SK-N-SH treated with all-trans-retinoic acid at 6 μM for 48 hours (cell line): ENCODE measurements around the gene MYD88.

Experiments
- ATAC-seq: fragments of 200-7000 bp; cut with Tn5 transposase; 3 replicates; pipeline ENCODE4 v1.9.1; 2020; ENCODE audit warnings: mild to moderate bottlenecking, moderate library complexity
- ARNTL ChIP-seq: fragments of 450-650 bp; formaldehyde crosslinking; IDR thresholded peaks from 2 replicates; pipeline ENCODE4 v1.5.0; 2020; ENCODE audit warnings: low read depth, mild to moderate bottlenecking, moderate library complexity, borderline replicate concordance
- BACH2 ChIP-seq: fragments of 250-450 bp; sonication (Bioruptor Pico); IDR thresholded peaks from 2 replicates; pipeline ENCODE4 v1.9.0; 2021; ENCODE audit warnings: mild to moderate bottlenecking, borderline replicate concordance
- CSDC2 ChIP-seq: fragments of 250-450 bp; sonication (Bioruptor Pico); IDR thresholded peaks from 2 replicates; pipeline ENCODE4 v1.5.0; 2020; ENCODE audit warnings: mild to moderate bottlenecking, moderate library complexity
- ESRRG ChIP-seq: fragments of 250-450 bp; sonication (Bioruptor Pico); IDR thresholded peaks from 2 replicates; pipeline ENCODE4 v1.6.1; 2021; ENCODE audit warnings: mild to moderate bottlenecking
- GLIS3 ChIP-seq: fragments of 250-450 bp; sonication (Bioruptor Pico); IDR thresholded peaks from 2 replicates; pipeline ENCODE4 v1.5.0; 2020; ENCODE audit warnings: mild to moderate bottlenecking, moderate library complexity
- ISL1 ChIP-seq: fragments of 250-450 bp; sonication (Bioruptor Pico); IDR thresholded peaks from 2 replicates; pipeline ENCODE4 v2.1.2; 2022; ENCODE audit warnings: mild to moderate bottlenecking, moderate library complexity
- OSR1 ChIP-seq: fragments of 250-450 bp; sonication (Bioruptor Pico); IDR thresholded peaks from 2 replicates; pipeline ENCODE4 v1.8.0; 2022; ENCODE audit warnings: moderate library complexity, mild to moderate bottlenecking, inconsistent platforms
- PPARA ChIP-seq: fragments of 250-450 bp; sonication (Bioruptor Pico); IDR thresholded peaks from 2 replicates; pipeline ENCODE4 v1.5.0; 2020; ENCODE audit warnings: mild to moderate bottlenecking, borderline replicate concordance
- RARB ChIP-seq: fragments of 250-450 bp; sonication (Bioruptor Pico); IDR thresholded peaks from 2 replicates; pipeline ENCODE4 v1.8.0; 2021; ENCODE audit warnings: mild to moderate bottlenecking, moderate library complexity
- SNAI2 ChIP-seq: fragments of 250-450 bp; sonication (Bioruptor Pico); IDR thresholded peaks from 2 replicates; pipeline ENCODE4 v1.5.0; 2020; ENCODE audit warnings: mild to moderate bottlenecking, moderate library complexity
- TCF4 ChIP-seq: fragments of 250-450 bp; sonication (Bioruptor Pico); IDR thresholded peaks from 2 replicates; pipeline ENCODE4 v1.8.0; 2021; ENCODE audit warnings: mild to moderate bottlenecking, moderate library complexity, borderline replicate concordance
- TOX ChIP-seq: fragments of 250-450 bp; sonication (Bioruptor Pico); IDR thresholded peaks from 2 replicates; pipeline ENCODE4 v1.8.0; 2021; ENCODE audit warnings: mild to moderate bottlenecking, moderate library complexity, borderline replicate concordance
- ZC3H10 ChIP-seq: fragments of 250-450 bp; sonication (Bioruptor Pico); IDR thresholded peaks from 2 replicates; pipeline ENCODE4 v1.5.1; 2021; ENCODE audit warnings: mild to moderate bottlenecking, moderate library complexity
- ZFP3 ChIP-seq: fragments of 250-450 bp; sonication (Bioruptor Pico); IDR thresholded peaks from 2 replicates; pipeline ENCODE4 v1.5.0; 2020; ENCODE audit warnings: mild to moderate bottlenecking, moderate library complexity
- ZFP30 ChIP-seq: fragments of 450-650 bp; formaldehyde crosslinking; IDR thresholded peaks from 2 replicates; pipeline ENCODE4 v1.5.0; 2022; ENCODE audit warnings: mild to moderate bottlenecking, moderate library complexity
- ZNF565 ChIP-seq: fragments of 450-650 bp; formaldehyde crosslinking; conservative IDR thresholded peaks from 2 replicates; pipeline ENCODE4 v1.5.0; 2020; ENCODE audit warnings: low read depth, mild to moderate bottlenecking, moderate library complexity
- ZNF70 ChIP-seq: fragments of 450-650 bp; formaldehyde crosslinking; IDR thresholded peaks from 2 replicates; pipeline ENCODE4 v1.5.0; 2020; ENCODE audit warnings: mild to moderate bottlenecking, moderate library complexity
- ZNF8 ChIP-seq: fragments of 450-650 bp; formaldehyde crosslinking; IDR thresholded peaks from 2 replicates; pipeline ENCODE4 v1.5.0; 2020; ENCODE audit warnings: mild to moderate bottlenecking, moderate library complexity
- TF ChIP-seq, protein P1 (sequence below): fragments of 250-450 bp; sonication (Bioruptor Pico); IDR thresholded peaks from 2 replicates; pipeline ENCODE4 v1.5.1; 2020; ENCODE audit warnings: low read depth, mild to moderate bottlenecking, moderate library complexity
- TF ChIP-seq, protein P2 (sequence below): fragments of 250-450 bp; sonication (Bioruptor Pico); IDR thresholded peaks from 2 replicates; pipeline ENCODE4 v1.8.0; 2020; ENCODE audit warnings: mild to moderate bottlenecking, moderate library complexity, borderline replicate concordance
- TF ChIP-seq, protein P3 (sequence below): fragments of 250-450 bp; sonication (Bioruptor Pico); IDR thresholded peaks from 2 replicates; pipeline ENCODE4 v1.5.1; 2021; ENCODE audit warnings: mild to moderate bottlenecking, moderate library complexity
- TF ChIP-seq, protein P4 (sequence below): fragments of 250-450 bp; sonication (Bioruptor Pico); IDR thresholded peaks from 2 replicates; pipeline ENCODE4 v1.8.0; 2021; ENCODE audit warnings: low read depth, mild to moderate bottlenecking, moderate library complexity, borderline replicate concordance
- TF ChIP-seq, protein P5 (sequence below): fragments of 250-450 bp; sonication (Bioruptor Pico); IDR thresholded peaks from 2 replicates; pipeline ENCODE4 v1.5.0; 2020; ENCODE audit warnings: mild to moderate bottlenecking, moderate library complexity

MYD88 gene

DNA sequence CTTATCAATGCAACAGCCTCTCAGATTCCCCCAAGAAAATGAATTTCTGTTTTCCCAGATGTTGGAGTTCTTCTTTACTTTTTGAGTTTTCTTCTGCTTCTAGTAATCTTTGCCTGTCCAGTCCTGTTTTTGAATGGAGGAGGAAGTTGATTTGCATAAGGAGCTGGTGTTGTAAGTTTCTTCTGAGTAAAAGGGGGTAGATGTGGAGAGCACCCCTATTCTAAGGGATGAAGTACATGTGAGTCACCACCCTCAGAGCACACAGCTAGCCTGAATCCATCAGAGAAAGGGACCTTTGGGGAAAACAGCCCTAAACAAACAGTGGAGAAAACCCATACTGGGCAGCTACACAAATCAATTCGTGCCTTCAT lies 36.0 kb upstream of the MYD88 start (continued):
- TF ChIP-seq, protein P1, sequence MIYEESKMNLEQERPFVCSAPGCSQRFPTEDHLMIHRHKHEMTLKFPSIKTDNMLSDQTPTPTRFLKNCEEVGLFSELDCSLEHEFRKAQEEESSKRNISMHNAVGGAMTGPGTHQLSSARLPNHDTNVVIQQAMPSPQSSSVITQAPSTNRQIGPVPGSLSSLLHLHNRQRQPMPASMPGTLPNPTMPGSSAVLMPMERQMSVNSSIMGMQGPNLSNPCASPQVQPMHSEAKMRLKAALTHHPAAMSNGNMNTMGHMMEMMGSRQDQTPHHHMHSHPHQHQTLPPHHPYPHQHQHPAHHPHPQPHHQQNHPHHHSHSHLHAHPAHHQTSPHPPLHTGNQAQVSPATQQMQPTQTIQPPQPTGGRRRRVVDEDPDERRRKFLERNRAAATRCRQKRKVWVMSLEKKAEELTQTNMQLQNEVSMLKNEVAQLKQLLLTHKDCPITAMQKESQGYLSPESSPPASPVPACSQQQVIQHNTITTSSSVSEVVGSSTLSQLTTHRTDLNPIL (CRISPR knock-in tag) = no peak
- TF ChIP-seq ESRRG (CRISPR knock-in tag) = no peak

DNA sequence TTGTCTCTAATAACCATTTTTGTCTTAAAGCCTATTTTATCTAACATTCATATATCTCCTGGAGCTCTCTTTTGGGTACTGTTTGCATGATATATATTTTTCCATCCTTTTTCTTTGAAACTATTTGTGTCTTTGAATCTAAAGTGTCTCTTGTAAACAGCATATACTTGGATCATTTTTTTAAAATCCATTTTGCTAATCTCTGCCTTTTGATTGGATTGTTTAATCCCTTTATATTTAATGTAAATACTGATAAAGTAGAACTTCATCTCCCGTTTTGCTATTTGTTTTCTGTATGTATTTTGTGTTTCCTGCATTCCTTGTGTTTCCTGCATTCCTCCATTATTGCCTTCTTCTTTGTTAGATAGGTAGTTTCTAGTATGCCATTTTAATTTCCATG lies 32.9 kb upstream of the MYD88 start:
- no peak for TF ChIP-seq TCF4
- TF ChIP-seq CSDC2 (CRISPR knock-in tag) = no peak
- TF ChIP-seq OSR1 (CRISPR knock-in tag) = no peak
- no peak for TF ChIP-seq PPARA (CRISPR knock-in tag)
- TF ChIP-seq ISL1 = no peak
- no peak for TF ChIP-seq TOX
- no peak for TF ChIP-seq ZNF70
- TF ChIP-seq ARNTL (CRISPR knock-in tag) = no peak
- TF ChIP-seq RARB (CRISPR knock-in tag) = no peak
- TF ChIP-seq SNAI2 (CRISPR knock-in tag) = no peak
- no peak for TF ChIP-seq ZNF8 (CRISPR knock-in tag)
- TF ChIP-seq, protein P2, sequence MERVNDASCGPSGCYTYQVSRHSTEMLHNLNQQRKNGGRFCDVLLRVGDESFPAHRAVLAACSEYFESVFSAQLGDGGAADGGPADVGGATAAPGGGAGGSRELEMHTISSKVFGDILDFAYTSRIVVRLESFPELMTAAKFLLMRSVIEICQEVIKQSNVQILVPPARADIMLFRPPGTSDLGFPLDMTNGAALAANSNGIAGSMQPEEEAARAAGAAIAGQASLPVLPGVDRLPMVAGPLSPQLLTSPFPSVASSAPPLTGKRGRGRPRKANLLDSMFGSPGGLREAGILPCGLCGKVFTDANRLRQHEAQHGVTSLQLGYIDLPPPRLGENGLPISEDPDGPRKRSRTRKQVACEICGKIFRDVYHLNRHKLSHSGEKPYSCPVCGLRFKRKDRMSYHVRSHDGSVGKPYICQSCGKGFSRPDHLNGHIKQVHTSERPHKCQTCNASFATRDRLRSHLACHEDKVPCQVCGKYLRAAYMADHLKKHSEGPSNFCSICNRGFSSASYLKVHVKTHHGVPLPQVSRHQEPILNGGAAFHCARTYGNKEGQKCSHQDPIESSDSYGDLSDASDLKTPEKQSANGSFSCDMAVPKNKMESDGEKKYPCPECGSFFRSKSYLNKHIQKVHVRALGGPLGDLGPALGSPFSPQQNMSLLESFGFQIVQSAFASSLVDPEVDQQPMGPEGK (CRISPR knock-in tag) = no peak
- TF ChIP-seq, protein P1 (CRISPR knock-in tag) = no peak
- TF ChIP-seq ZFP3 (CRISPR knock-in tag) = no peak
- ATAC-seq = no peak

DNA sequence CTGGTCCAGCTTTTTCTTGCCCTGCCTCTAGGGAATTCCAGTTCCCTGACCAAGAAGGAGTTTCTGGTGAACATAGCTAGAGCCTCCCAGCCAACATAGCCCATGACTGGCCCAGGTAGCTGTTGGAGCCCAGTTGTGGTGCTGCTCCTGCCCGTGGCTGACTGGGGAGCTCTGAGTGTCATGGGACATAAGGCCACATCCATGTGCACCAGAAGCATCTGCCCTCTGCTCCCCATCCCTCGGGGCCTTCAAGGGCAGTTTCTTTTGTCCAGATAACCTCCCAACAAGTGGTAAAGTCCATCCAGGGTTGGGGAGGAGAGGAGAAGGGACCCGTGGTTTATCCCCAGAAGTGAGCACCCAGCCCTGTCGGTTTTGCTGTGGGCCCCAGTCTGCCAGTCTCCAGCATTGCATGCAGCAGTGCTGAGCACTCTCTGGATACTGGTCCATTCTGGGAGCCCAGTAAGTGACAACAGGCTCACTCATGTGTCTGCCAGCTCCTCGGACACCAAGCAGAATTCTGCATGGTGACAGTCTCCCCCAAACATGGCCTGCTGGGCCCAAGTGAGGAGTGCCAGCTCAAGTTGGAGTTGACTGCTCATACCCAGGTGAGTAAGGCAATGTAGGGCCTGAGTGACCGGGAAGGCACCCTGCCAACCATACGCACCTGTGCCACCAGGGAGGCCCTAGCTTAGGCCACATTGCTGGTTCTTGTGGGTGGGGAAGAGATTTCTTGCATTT lies 30.4 kb upstream of the MYD88 start:
- ATAC-seq = no peak

DNA sequence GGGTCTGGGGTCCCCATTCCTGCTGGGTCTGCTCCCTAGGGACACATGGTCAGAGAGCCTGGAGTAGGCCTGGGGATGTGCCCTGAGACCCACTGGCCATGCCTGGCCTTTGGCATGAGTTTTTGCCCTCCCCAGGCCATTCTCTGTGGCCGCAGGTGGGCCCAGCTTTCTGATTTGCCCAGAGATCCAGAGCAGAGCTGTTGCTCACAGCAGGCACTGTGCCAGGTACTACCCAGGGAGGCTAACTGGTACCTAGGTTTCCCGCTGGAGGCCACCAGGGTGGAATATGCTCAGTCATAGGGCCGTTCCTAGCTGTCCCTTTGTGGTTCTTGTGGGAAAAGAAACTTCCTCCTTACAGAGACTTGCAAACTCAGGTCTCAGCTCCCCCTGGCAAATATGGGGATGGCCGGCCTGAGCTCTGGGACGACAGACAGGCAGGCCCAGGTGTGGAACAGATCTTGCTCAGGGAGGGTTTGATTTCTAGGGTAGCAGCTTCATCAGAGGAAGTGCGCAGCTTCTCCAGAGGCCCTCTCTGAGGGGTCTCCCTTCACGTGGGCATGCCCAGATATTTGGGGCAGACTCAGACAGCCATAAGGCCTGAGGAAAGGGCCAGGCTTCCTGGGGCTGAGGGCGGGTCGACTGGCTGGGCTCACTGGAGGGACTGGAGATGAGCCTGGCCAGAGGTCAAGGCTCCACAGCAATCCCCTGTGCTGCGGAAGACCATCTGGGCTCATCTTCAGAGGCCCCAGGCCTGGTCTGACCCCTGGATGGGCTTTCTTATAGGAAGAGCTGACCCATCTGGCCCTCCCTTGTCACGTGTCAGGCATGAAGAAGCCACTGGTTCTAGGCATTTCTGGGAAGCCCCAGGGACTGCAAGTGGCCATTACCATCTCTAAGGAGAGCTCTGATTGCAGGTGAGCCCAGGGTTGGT lies 29.5 kb upstream of the MYD88 start:
- ATAC-seq = no peak
- TF ChIP-seq, protein P3, sequence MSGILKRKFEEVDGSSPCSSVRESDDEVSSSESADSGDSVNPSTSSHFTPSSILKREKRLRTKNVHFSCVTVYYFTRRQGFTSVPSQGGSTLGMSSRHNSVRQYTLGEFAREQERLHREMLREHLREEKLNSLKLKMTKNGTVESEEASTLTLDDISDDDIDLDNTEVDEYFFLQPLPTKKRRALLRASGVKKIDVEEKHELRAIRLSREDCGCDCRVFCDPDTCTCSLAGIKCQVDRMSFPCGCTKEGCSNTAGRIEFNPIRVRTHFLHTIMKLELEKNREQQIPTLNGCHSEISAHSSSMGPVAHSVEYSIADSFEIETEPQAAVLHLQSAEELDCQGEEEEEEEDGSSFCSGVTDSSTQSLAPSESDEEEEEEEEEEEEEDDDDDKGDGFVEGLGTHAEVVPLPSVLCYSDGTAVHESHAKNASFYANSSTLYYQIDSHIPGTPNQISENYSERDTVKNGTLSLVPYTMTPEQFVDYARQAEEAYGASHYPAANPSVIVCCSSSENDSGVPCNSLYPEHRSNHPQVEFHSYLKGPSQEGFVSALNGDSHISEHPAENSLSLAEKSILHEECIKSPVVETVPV (CRISPR knock-in tag) = no peak
- no peak for TF ChIP-seq TCF4
- TF ChIP-seq GLIS3 (CRISPR knock-in tag) = no peak
- TF ChIP-seq BACH2 = no peak
- no peak for TF ChIP-seq ZFP30 (CRISPR knock-in tag)
- TF ChIP-seq ZFP3 (CRISPR knock-in tag) = no peak
- TF ChIP-seq OSR1 (CRISPR knock-in tag) = no peak
- TF ChIP-seq, protein P4, sequence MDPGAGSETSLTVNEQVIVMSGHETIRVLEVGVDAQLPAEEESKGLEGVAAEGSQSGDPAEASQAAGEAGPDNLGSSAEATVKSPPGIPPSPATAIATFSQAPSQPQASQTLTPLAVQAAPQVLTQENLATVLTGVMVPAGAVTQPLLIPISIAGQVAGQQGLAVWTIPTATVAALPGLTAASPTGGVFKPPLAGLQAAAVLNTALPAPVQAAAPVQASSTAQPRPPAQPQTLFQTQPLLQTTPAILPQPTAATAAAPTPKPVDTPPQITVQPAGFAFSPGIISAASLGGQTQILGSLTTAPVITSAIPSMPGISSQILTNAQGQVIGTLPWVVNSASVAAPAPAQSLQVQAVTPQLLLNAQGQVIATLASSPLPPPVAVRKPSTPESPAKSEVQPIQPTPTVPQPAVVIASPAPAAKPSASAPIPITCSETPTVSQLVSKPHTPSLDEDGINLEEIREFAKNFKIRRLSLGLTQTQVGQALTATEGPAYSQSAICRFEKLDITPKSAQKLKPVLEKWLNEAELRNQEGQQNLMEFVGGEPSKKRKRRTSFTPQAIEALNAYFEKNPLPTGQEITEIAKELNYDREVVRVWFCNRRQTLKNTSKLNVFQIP (CRISPR knock-in tag) = no peak
- TF ChIP-seq, protein P5, sequence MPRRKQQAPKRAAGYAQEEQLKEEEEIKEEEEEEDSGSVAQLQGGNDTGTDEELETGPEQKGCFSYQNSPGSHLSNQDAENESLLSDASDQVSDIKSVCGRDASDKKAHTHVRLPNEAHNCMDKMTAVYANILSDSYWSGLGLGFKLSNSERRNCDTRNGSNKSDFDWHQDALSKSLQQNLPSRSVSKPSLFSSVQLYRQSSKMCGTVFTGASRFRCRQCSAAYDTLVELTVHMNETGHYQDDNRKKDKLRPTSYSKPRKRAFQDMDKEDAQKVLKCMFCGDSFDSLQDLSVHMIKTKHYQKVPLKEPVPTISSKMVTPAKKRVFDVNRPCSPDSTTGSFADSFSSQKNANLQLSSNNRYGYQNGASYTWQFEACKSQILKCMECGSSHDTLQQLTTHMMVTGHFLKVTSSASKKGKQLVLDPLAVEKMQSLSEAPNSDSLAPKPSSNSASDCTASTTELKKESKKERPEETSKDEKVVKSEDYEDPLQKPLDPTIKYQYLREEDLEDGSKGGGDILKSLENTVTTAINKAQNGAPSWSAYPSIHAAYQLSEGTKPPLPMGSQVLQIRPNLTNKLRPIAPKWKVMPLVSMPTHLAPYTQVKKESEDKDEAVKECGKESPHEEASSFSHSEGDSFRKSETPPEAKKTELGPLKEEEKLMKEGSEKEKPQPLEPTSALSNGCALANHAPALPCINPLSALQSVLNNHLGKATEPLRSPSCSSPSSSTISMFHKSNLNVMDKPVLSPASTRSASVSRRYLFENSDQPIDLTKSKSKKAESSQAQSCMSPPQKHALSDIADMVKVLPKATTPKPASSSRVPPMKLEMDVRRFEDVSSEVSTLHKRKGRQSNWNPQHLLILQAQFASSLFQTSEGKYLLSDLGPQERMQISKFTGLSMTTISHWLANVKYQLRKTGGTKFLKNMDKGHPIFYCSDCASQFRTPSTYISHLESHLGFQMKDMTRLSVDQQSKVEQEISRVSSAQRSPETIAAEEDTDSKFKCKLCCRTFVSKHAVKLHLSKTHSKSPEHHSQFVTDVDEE (CRISPR knock-in tag) = no peak
- TF ChIP-seq TOX = no peak
- no peak for TF ChIP-seq PPARA (CRISPR knock-in tag)
- TF ChIP-seq ZNF565 (CRISPR knock-in tag) = no peak
- no peak for TF ChIP-seq SNAI2 (CRISPR knock-in tag)
- no peak for TF ChIP-seq ESRRG (CRISPR knock-in tag)
- TF ChIP-seq ZC3H10 (CRISPR knock-in tag) = no peak

More for the DNA sequence above, 30.4 kb upstream of the MYD88 start:
- no peak for TF ChIP-seq ZFP3 (CRISPR knock-in tag)
